ENCODE measurements around the gene SLC39A11.

Gene SLC39A11

DNA sequence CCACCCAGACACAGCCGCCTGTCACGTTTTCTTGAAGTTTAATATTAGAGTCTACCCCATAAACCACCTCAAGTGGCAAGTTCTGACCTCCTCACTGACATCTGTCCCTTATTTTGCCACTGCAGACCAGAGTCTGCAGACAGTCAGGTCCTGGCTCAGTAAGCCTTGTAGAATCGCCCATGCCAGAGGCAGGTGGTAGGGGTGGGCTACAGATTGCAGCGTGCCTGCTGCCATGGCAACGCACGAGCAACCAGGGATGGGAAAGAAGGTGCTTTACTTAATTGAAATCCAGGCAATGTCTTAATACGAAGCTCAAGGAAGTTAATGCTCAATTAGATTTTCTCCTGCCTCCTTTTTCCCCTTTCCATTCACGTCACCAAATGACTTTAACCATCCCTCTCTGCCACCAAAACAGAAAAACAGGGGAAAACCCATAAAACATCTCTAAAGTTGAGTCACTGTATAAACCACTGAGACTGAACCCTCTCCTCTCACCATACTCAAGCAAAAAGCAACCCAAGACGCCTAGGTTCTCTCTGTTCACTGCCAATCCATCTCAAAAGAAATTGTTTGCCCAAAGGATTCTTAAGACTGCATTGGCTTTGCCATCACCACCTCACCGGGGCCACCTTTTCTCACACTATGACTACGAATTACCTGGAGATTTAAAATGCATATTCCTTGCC lies 228.8 kb downstream of the SLC39A11 start:
- no peak overlapping the region for H3K4me3 ChIP-seq (ENCODE audit: low read length)
- no peak for DNase-seq (ENCODE audit: low read depth)
- TF ChIP-seq, protein P1, sequence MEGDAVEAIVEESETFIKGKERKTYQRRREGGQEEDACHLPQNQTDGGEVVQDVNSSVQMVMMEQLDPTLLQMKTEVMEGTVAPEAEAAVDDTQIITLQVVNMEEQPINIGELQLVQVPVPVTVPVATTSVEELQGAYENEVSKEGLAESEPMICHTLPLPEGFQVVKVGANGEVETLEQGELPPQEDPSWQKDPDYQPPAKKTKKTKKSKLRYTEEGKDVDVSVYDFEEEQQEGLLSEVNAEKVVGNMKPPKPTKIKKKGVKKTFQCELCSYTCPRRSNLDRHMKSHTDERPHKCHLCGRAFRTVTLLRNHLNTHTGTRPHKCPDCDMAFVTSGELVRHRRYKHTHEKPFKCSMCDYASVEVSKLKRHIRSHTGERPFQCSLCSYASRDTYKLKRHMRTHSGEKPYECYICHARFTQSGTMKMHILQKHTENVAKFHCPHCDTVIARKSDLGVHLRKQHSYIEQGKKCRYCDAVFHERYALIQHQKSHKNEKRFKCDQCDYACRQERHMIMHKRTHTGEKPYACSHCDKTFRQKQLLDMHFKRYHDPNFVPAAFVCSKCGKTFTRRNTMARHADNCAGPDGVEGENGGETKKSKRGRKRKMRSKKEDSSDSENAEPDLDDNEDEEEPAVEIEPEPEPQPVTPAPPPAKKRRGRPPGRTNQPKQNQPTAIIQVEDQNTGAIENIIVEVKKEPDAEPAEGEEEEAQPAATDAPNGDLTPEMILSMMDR (conservative IDR thresholded peaks at IDR 0.05; ENCODE audit: low read depth, low read length): no peak

GRCh38 chr17:72862276-72862999 lies 230.1 kb downstream of the SLC39A11 start:
- TF ChIP-seq, protein P1 (conservative IDR thresholded peaks at IDR 0.05; ENCODE audit: low read depth, low read length): no peak
- no peak overlapping the region for H3K4me3 ChIP-seq (ENCODE audit: low read length)
- DNase-seq (ENCODE audit: low read depth): no peak

DNA sequence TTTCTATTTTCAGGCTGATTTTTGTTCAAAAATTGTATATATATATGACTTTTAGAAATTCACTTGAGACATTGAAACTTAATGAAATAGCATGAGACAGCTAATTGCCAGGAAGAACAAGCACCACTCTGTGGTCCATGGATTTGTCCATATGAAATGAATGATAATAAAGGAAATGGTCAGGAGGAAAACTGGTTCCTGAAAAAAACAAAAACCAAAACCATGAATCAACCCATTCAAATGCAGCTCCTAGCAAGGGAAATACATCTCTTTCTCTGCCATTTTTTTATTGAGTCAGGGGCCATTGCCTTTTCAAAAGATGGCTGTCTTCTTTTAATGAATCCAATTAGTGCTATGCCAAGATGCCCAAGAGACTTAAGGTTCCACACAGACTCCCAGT lies 230.7 kb downstream of the SLC39A11 start:
- DNase-seq (ENCODE audit: low read depth): no peak
- TF ChIP-seq, protein P1 (conservative IDR thresholded peaks at IDR 0.05; ENCODE audit: low read depth, low read length): no peak
- no peak overlapping the region for H3K4me3 ChIP-seq (ENCODE audit: low read length)

- H3K4me3 ChIP-seq (ENCODE audit: low read length): no peak overlapping the region
- no peak for DNase-seq (ENCODE audit: low read depth)
- TF ChIP-seq, protein P1 (conservative IDR thresholded peaks at IDR 0.05; ENCODE audit: low read depth, low read length): no peak
Observed at GRCh38 chr17:72860778-72861177, 231.7 kb downstream of the SLC39A11 start.

- TF ChIP-seq, protein P1 (conservative IDR thresholded peaks at IDR 0.05; ENCODE audit: low read depth, low read length): no peak
- no peak overlapping the region for H3K4me3 ChIP-seq (ENCODE audit: low read length)
- DNase-seq (ENCODE audit: low read depth): no peak
Observed at GRCh38 chr17:72858826-72859495, 233.5 kb downstream of the SLC39A11 start.

DNA sequence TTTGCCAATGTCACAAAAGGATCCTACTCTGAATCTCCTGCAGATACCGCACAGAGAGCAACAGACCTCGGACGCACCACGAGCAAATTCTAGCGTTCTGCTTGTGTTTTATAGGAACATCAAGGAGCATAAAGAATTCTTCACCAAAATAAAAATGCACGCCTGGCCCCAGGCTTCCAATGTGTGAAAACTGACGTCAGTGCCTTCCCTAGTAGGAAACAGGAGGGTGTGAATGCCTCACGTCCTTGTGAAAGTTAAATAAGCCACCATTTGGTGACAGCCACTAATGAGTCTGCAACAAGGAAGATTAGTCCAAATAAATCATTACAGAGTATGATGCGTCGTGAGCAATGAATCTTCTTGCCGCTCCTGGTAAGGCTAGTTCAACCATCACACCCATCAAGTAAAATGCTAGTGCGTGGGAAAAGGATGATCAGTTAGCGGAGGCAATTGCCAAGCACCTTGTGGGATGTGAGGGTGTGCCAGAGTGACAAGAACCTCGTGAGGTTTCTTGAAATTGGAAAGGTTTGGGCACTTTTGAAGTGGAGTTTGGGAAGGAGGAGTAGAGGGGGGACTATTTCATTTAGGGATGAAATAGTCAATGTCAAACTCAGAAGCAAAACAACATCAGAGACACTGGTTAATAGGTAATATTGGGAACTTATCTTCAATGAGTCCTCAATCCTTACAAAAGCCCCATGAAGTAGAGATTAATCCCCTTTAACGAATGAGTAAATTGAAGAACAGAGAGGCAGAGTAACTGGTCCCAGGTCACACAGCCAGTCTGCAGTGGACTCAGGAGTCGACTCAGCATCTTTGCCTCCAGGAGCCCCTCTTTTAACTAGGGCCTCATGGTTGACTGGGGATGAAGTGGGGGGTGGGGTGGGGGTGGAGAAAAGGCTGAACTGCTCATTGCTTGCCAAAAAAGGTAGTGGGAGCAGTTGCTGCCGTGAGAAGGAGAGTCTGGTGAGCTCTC lies 238.8 kb downstream of the SLC39A11 start:
- TF ChIP-seq, protein P1 (conservative IDR thresholded peaks at IDR 0.05; ENCODE audit: low read depth, low read length): no peak
- no peak for DNase-seq (ENCODE audit: low read depth)

More for the DNA sequence above, 238.8 kb downstream of the SLC39A11 start:
- H3K4me3 ChIP-seq (ENCODE audit: low read length): no peak overlapping the region
